MG63 (cell line): ENCODE data around the gene TANGO2. TPM values are rescaled to one million over a fixed set of nuclear protein-coding genes. Genes with fewer than 3 reads are reported as not detected.
A peak's percentile ranks its signal among the peaks of the same experiment; 100 is the strongest.

Experiments
- DNase-seq: peaks from one replicate; pipeline ENCODE4 v3.0.0-alpha.2; 2020
- H3K27me3 ChIP-seq: fragments of 250-450 bp; sonication (Bioruptor Pico); 2 replicates; pipeline ENCODE4 v1.5.1; 2020; ENCODE audit warnings: mild to moderate bottlenecking, moderate library complexity
- H3K36me3 ChIP-seq: fragments of 250-450 bp; sonication (Bioruptor Pico); 2 replicates; pipeline ENCODE4 v1.5.1; 2020; ENCODE audit warnings: mild to moderate bottlenecking, moderate library complexity
- H3K4me3 ChIP-seq: fragments of 250-450 bp; sonication (Bioruptor Pico); 2 replicates; pipeline ENCODE4 v1.5.1; 2020; ENCODE audit warnings: mild to moderate bottlenecking, moderate library complexity
- H3K9me3 ChIP-seq: fragments of 250-450 bp; sonication (Bioruptor Pico); 2 replicates; pipeline ENCODE4 v1.5.1; 2020; ENCODE audit warnings: mild to moderate bottlenecking, moderate library complexity
- total RNA-seq: library from RNA; depleted of rRNA; stranded (reverse); fragments of >200 nt; shearing (Covaris generic); gene quantifications from 2 replicates; pipeline ENCODE4 v1.2.3, GENCODE V29; 2014; ENCODE audit warnings: low replicate concordance

The TANGO2 gene
- total RNA-seq, 1 experiment from 2014 or later, result 21.0 TPM

DNA sequence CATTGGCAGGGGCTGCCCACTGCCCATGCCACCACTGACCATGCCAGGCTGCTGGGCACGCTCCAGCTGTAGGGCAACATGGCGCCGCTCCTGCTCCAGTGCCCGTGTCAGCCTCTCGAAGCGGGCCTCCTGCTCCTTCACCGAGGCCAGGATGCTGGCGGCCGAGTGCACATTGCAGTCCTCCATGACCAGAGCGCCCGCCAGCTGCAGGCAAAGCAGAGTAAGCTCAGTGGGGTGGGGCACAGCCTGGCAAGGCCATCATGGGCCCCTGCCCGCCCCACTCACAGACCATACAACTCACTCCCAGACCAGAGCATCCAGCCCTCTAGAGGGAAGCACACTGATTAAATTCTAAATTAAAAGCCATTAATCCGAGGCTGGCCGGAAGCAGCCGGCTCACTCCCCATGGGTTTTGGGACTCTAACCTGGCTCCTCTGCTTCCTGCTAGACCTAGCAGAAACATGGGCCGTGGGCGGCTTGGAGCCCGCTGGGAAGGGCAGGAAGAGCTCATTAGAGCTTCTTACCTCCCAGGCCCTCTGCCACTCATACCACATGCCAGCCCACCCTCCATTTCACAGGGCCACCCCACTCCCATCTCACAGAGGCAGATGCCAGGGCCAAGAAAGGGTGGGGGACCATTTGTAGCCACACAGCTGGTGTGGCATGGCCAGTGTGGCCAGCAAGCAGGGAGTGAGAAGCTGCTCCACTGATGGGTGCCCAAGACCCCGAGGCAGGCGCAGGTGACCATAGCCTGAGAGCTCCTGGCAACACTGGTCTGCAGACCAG, 30.1 kb upstream of the TANGO2 start:
- H3K4me3 ChIP-seq, result no peak overlapping the region

DNA sequence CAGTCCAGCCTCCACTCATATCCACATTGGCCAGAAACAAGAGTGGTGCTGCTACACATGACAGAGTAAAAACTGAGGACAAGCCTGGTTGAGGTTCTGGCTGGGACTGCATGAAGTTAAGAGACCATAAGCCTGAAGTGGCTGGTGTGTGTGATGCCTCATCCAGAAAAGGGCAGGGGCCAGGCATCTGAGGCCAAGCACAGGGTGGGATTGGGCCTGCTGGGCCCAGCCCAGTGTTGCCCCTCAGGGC, 29.6 kb upstream of the TANGO2 start:
- no peak for DNase-seq
- Histone ChIP-seq H3K27me3 (no peaks in the 10 kb centered on the region), H3K4me3 (no peak overlapping the region), H3K36me3 (no peaks in the 10 kb centered on the region), H3K9me3 (no peaks in the 10 kb centered on the region)

More for the DNA sequence above, 30.1 kb upstream of the TANGO2 start:
- no peaks in the 10 kb centered on the region for H3K9me3 ChIP-seq
- no peaks in the 10 kb centered on the region for H3K36me3 ChIP-seq
- H3K27me3 ChIP-seq, result no peaks in the 10 kb centered on the region
- no peak for DNase-seq

DNA sequence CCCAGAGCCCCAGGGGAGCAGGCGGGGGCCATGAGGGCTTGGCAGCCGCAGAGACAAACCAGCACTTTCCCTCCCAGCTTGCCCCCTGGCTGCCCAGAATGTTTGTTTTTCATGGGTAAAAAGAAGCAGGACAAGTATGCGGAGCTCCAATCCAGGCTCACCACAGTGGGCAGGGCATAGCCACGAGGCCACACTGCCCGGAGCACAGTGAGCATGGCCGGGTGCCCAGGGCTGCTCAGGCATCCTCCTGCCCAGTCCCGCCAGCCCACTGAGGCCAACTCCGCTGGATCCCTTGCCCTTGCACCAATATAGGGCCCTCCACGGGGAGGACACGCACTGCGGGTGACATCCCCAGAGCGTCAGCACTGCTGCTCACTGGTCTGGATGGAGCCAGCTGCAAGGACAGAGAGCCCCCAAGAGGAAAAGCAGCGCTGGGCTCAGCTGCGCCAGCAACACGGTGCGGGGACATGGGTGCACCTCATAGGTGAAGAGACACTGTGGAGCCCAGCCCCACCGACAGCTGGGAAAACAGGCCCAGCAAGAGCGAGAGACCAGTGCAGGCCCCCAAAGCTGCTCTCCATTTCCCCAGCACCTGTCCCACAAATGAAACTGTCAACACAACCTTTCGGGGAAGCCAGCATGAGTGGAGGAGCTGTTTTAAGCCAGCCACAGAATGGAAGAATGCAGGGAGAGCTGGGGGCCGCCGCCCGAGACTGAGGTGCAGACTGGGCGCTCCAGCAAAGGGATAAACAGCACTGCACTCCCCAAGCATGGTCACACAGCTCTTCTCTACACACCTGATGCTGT, 29.1 kb upstream of the TANGO2 start:
- no peaks in the 10 kb centered on the region for H3K36me3 ChIP-seq

DNA sequence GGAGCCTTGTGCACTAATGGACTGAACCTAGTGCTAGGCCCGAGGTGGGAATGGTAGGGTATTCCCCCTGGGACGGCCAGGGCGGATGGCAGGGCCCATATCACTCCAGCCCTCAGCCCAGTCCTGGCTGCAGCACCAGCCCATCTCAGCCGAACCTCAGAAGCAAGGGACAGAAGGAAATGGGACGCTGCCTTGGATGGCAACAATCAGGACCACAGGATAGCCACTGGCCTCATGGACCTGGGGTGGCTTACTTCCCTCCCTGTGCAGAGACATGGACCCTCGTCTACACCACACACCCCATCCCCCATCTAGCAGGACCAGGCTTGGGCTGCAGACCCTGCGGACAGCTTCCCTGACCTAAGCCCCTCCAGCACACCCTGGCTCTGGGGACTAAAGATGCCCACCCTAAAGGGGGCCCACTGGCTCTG, 28.4 kb upstream of the TANGO2 start:
- DNase-seq, result no peak
- H3K4me3 ChIP-seq, result no peak overlapping the region
- H3K9me3 ChIP-seq, result no peaks in the 10 kb centered on the region
- no peaks in the 10 kb centered on the region for H3K27me3 ChIP-seq
- no peaks in the 10 kb centered on the region for H3K36me3 ChIP-seq

More for the DNA sequence above, 29.1 kb upstream of the TANGO2 start:
- Histone ChIP-seq H3K4me3 (no peak overlapping the region), H3K9me3 (no peaks in the 10 kb centered on the region), H3K27me3 (no peaks in the 10 kb centered on the region)
- DNase-seq, result no peak

DNA sequence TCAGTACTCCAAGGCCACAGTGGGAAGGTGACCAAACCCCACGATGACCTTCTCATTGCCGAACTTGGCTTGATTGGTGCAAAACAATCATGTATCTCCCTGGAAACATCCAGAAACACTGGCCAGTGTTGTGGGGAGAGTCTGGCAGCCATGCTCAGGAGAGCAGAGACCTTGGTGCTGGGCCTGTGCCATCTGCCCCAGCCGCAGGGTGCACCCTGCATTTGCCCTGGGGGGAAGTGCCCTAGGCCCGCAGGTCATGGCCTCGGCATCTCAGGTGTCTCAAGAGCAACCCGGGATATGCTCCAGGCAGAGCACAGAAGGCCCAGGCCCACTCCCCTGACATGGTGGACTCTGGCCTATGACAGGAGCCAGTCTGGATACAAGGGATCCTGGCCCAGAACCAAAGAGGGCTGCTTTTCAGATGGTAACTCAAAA, 28.0 kb upstream of the TANGO2 start:
- no peak for DNase-seq
- Histone ChIP-seq H3K27me3 (no peaks in the 10 kb centered on the region), H3K9me3 (no peaks in the 10 kb centered on the region), H3K4me3 (no peak overlapping the region), H3K36me3 (no peaks in the 10 kb centered on the region)

DNA sequence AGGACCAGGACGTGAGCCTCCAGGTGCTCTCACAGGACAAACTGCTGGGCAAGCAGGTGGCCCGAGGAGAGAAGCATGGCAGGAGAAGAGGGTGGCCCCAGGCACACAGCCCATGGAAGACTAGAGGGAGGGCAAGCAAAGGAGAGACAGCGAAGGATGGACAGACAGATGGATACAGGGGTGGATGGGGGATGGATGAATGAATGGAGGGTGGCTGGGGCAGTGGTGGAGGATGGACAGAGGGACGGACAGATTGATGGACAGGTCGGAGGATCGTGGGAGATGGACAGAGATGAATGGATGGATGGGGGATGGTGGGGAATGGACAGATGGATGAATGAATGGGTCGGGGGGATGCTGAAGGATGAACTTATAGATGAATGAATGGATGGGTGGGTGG, 27.0 kb upstream of the TANGO2 start:
- H3K27me3 ChIP-seq, result no peaks in the 10 kb centered on the region
- no peaks in the 10 kb centered on the region for H3K9me3 ChIP-seq
- no peak overlapping the region for H3K4me3 ChIP-seq
- H3K36me3 ChIP-seq, result no peaks in the 10 kb centered on the region
- DNase-seq, result no peak

DNA sequence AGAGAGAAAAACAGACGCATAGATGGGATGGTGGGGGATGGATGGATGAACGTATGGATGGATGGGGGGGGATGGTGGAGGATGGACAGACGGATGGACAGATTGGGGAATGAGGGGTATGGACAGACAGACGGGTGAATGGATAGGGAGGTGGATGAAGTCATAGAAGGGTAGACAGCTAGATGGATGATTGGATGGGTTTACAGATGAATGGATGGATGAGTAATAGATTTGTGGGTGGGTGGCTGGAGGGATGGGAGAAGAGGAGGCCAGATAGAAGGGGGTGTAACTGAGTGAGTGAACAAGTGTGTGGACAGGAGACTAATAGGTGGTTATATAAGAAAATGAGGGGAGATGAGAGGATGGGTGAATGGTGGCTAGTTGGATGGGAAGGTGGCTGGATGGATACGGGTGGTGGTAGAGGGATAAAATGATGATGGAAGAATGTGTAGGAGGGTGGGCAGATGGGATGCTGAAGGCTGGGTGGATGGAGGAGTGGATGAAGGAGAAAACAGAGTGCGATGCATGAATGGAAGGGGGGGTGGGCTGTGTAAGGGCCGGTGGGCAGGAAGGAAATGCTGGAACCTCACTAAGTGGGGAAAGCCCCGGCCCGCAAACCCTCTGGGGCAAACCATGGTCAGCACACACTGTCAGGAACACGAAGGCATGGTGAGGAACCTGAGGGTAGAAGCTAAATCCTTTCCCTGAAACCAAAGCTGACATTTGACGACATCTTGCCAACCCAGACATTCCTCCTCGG, 25.9 kb upstream of the TANGO2 start:
- Histone ChIP-seq H3K27me3 (no peaks in the 10 kb centered on the region), H3K4me3 (no peak overlapping the region), H3K36me3 (no peaks in the 10 kb centered on the region), H3K9me3 (no peaks in the 10 kb centered on the region)
- no peak for DNase-seq

DNA sequence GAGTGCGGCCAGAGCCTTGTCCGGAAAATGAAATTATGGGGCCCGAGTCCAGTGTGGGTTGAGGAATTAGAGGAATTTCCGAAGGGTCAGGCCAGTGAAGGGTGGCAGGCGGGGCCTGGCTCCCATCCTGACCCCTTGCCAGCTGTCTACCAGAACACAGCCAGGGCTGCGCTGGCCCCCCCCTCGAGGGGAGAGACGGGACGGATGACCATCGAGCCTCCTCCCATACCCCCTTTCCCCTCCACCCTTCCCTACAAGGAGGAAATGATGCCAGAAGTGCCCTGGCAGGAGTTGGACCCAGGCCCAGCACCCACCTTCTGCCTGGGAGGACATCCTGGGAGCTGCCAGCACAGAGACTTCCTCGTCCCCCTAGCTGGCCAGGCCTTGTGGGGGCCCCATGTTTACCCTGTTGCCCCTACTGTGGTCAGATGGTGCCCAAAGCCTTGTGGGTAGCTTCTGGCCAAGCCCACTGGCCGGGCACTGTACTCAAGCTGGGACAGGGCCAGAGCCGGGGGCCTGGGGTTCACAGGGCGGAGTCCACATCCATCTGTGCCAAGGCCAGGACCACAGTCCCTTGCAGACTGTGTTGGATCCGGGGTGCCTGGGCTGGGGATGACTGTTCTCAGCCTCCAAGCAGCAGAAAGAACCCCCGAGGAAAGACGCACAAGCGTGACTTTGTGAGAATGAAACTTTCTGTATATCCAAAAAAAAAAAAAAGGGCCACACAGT, 25.1 kb upstream of the TANGO2 start:
- H3K9me3 ChIP-seq, result no peaks in the 10 kb centered on the region
- peak; percentile 59 for DNase-seq
- H3K36me3 ChIP-seq, result no peaks in the 10 kb centered on the region
- H3K4me3 ChIP-seq, result no peak overlapping the region
- H3K27me3 ChIP-seq, result no peaks in the 10 kb centered on the region

DNA sequence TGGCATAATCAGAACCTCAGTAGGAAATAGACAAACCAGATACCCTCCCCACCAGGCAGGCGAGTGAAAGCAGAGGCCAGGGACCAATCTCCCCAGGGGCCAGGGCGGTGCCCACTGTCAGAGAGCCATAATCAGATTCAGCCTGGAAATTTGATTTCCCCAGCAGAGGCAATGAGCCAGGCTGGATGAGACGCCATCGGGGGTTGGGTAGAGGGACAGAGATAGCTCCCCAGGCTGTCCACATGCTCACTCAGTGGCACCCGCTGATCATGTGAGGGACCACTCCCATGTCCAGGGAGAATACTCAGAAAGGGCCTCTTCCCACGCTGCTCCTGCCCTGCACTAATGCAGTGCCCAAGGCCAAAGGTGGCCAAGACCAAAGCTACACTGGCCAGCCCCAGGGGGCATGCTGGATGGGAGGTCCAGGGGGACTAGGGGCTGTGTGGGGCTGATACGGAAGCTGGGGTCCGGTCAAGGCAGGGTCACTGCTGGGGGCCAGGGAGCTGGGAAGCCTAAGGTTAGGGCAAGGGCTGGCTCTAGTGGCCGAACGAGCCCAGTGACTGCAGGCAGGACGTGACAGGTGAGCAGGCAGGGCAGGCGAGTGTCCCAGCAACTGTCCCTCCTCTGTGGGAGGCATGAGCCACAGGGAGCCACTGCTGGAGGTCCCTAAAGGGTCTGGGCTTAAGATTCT, 24.1 kb upstream of the TANGO2 start:
- H3K27me3 ChIP-seq, result no peaks in the 10 kb centered on the region
- no peak for DNase-seq
- H3K36me3 ChIP-seq, result no peaks in the 10 kb centered on the region
- no peak overlapping the region for H3K4me3 ChIP-seq
- H3K9me3 ChIP-seq, result no peaks in the 10 kb centered on the region

DNA sequence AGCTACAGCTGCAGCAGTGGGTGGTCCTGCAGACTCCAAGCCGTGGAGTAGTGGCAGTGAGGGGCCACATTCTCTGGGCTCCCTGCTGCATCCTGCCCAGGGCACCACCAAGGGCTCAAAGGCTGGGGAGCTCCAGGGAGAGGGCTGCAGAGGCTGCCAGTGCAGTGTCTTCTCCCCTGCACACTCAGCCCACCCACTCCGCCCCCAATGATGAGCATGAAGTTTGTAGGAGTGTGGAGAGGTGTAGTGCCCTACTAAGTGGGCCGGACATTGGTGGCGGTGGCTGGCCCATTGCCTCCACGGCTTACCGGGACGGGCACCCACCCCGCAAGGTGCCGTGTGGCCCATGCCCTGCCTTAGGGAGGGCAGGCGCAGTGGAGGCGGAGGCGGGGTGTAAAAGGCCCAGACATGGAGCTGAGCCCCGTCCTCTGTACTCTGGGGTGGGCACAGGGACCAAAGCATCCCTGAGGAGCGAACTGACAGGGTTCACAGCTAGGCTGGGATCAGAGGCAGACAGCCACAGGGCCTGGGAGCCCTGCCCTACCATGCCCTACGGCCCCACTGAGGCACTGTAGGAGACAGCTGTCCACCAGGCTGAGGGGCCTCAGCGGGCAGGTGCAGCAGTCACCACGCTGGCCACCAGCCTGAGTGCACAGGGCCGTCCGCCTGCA, 23.2 kb upstream of the TANGO2 start:
- Histone ChIP-seq H3K27me3 (no peaks in the 10 kb centered on the region), H3K9me3 (no peaks in the 10 kb centered on the region), H3K4me3 (no peak overlapping the region), H3K36me3 (no peaks in the 10 kb centered on the region)
- DNase-seq, result no peak

DNA sequence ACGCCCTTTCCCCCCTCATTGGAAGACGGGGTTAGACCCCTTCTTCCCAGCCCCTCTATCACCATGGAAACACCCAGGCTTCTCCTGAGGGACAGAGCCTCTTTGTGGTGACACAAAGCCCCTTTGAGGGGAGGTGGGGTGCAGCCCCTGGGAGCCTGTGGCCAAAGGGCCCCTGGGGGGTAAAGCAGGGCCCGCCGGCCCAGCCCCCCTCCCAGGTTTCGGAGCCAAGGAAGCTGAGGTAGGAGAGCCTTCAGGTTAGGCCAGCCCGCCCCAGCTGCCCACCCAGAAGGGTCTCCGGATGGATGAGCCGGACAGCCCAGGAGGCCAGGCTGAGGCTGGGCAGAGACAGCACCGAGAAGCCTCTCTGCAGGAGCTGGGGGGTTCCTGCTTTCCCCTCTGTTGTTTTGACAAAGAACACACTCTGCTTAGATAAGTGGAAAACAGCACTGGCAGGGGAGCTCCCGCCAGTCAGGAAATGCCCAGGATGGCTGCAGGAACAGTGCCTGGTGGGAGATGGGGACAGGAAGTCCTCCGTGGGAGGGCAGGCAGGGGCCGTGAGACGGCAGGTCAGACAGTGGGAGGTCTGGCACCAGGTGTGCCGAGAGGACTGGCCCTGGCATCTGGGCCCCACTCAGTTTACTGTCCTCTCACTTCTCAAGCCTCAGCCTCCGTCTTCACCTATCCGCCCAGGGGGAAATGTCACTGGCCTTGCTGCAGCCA, 22.5 kb upstream of the TANGO2 start:
- Histone ChIP-seq H3K36me3 (no peaks in the 10 kb centered on the region), H3K27me3 (no peaks in the 10 kb centered on the region), H3K4me3 (no peak overlapping the region), H3K9me3 (peaks cover 3% of the 10 kb centered on the region)
- DNase-seq, result no peak

DNA sequence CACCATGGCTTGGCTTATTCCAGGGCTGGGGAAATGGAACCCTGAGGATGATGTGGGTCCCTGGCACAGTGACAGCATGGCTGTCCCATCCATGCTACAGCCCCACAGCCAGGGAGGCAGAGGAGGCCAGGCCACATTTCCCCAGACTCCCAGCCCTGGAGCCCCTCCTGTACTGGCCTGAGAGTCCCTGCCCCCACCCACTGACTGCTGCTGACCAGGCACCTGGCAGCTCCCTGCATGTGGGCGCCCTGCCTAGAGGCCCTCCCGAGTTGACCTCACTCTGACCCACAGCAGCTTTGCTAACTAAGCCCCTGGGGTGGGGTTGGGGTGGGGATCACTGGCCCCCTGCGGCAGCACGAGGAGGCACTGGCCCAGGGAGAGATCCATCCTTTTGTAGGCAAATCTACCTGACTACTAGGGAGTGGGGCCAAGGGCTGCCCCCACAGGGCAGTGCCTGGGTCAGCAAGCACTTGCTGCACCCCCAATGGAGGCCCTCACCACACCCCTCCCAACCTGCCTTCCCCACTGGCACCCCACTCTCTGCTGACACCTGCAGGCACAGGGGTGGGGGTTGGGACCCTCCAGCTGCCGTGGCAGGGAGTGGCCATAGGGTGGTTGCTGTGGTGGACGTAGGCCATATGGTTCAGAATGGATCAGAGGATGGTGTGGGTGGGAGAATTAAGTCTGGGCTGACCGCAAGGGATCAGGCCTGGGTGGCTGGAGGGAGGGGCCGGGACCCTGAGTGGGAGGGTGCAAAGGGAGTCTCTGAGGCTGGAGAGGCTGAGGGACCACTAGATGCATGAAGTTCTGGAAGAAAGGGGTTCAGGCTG, 21.7 kb upstream of the TANGO2 start:
- DNase-seq, result peak; percentile 72
- no peaks in the 10 kb centered on the region for H3K36me3 ChIP-seq
- no peaks in the 10 kb centered on the region for H3K27me3 ChIP-seq
- H3K4me3 ChIP-seq, result no peak overlapping the region
- peaks cover 9% of the 10 kb centered on the region for H3K9me3 ChIP-seq

DNA sequence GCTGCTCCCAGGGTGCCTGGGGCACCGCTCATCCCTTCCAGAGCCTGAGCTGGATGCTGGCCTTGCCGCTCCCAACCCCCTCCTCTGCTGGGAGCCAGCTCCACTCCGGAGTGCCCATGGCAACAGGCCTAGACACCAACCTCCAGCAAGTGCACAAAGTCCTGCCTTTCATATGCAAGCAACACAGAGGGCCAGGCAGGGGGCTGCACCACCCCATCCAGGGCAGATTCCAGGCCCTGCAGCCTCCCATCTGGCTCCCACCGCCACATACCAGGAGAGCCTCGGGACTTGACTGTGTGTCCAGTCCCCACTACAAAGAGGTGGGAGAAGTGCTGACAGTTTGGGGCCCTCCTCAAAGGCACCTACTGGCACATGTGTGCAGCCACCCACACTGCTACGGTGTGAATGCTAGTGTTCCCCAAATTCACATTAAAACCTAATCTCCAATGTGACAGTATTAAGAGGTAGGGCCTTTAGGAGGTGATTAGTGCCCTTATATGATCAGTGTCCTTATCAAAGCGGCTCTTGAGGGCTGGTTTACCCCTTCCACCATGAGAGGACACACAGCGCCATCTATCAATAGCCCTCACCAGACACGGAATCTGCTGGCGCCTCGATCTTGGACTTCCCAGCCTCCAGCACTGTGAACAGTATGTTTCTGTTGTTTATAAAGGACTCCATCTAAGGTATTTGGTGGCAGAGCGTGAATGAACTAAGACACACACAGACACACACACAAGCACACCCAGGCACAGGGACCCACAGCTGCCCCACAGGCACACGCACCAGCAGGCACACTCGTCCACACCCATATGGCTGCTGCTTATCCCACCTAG, 20.4 kb upstream of the TANGO2 start:
- DNase-seq, result no peak

More for the DNA sequence above, 20.4 kb upstream of the TANGO2 start:
- no peaks in the 10 kb centered on the region for H3K36me3 ChIP-seq
- no peaks in the 10 kb centered on the region for H3K27me3 ChIP-seq
- H3K4me3 ChIP-seq, result no peak overlapping the region
- peaks cover 10% of the 10 kb centered on the region for H3K9me3 ChIP-seq
